Colonic mucosa (tissue), 4 donors: ENCODE results near the gene FHOD3. TPM values are rescaled to one million over a fixed set of nuclear protein-coding genes. Genes with fewer than 3 reads are reported as not detected.

Source experiments
- DNase-seq: peaks from one replicate; pipeline ENCODE4 v3.0.0-alpha.2; 2020
- H3K27ac ChIP-seq: fragments of 200-600 bp; one replicate; pipeline ENCODE4 v1.8.0; 2021
- H3K27me3 ChIP-seq: fragments of 200-600 bp; one replicate; pipeline ENCODE4 v1.8.0; 2021
- H3K36me3 ChIP-seq: fragments of 200-600 bp; one replicate; pipeline ENCODE4 v1.8.0; 2021
- H3K4me1 ChIP-seq: fragments of 200-600 bp; one replicate; pipeline ENCODE4 v1.8.0; 2021; ENCODE audit warnings: mild to moderate bottlenecking
- H3K4me3 ChIP-seq: fragments of 200-600 bp; one replicate; pipeline ENCODE4 v1.8.0; 2021
- H3K9ac ChIP-seq, 2 donors: one replicate each; pipeline ENCODE4 v1.7.0; 2013; ENCODE audit warnings: control low read depth in 2 of 2, low read depth in 2 of 2, low read length in 2 of 2
- H3K9me3 ChIP-seq: fragments of 200-600 bp; one replicate; pipeline ENCODE4 v1.8.0; 2021
- CTCF ChIP-seq: fragments of 200-600 bp; IDR thresholded peaks from one replicate; pipeline ENCODE4 v1.8.0; 2022; ENCODE audit warnings: antibody characterized with exemption, mild to moderate bottlenecking
- intact Hi-C: fragments of 100-400 bp; cut with DNase I; formaldehyde crosslinking; loops from one replicate; pipeline ENCODE4 v1.14.1; 2022
- total RNA-seq, 2 donors: library from RNA; stranded (reverse); fragmentation: NEBNext Ultra II Directional in 1 of 2; extraction: Animal tissue kit (Norgen Biotek cat#: 25700) in 1 of 2; gene quantifications; one replicate each; pipeline ENCODE4 v1.2.1, GENCODE V29; 2021
- donor health status: healthy.
- donor health status: DM: no; HTN: no; CAD: no.
- donor health status: DM: no; HTN: no; CAD: no.

FHOD3 gene
- total RNA-seq, 2 donors from 2014 or later = 2.5 to 4.1 TPM

DNA sequence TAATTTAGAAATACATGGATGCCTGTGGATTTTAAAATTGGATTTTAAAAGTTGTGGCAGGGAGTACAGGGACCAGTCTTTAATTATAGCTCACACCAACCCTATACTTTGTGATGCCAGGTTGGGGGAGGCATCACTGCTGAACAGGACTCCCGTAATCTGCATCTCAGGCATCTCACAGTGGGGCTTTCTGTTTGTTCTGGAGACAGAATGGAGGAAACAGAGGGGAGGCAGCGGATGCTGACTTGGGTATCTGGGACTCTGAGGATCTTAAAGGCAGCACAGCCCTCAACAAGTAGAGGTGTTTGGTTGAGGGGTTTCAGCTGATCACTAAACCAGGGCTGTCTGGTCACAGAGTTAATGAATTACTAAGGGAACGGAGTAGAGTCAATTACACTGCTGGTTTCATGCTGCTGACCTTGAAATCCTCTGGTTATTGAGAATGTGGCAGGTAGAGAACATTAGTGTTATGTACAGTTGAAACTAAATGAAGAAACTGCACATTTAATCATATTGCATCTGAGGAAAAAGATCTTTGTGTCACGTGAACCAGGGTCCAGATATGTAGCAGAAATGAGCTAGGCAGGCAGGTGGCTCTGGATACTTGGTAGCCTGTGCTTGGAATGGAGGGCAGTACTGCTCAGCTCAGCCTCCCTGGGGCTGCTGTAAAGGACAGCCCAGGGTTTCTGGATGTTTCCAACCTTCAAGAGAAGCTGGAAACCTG is 40.3 kb downstream of the FHOD3 start:
- DNase-seq = no peak
- Histone ChIP-seq H3K36me3 (no peaks in the 10 kb centered on the region), H3K9me3 (no peaks in the 10 kb centered on the region), H3K27me3 (no peaks in the 10 kb centered on the region), H3K9ac (no peak overlapping the region), H3K4me3 (no peak overlapping the region), H3K27ac (no peak overlapping the region), H3K4me1 (no peaks in the 10 kb centered on the region)
- intact Hi-C loops = no loop called here
- TF ChIP-seq CTCF = no peak

DNA sequence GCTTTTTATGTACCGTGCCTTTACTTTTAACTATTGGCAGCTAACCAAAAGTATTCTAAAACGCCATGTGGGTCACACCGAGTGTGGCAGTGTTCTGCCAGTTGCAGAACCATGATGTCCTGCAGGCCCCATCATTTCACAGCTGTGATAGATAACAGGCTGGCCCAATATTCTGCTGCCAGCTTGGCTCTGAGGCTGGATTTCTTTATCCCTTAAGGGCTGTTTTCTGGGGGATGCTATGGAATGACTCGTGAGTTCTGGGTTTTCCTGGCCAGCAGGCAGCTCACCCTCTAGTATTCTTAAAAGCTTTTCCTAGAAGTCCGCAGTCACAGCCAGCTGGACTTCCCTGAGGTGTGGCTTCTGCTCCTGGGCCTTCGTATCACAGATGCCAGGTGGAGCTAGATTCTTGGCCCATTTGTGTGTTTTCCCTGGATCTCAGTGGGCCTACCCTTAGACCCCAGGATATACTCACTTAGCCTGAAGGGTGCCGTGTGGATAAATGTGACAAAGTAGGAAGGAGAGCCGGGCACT is 41.0 kb downstream of the FHOD3 start:
- no peak for TF ChIP-seq CTCF
- no peaks in the 10 kb centered on the region for H3K27me3 ChIP-seq
- H3K4me3 ChIP-seq = no peak overlapping the region
- no peak for DNase-seq
- no peak overlapping the region for H3K27ac ChIP-seq
- H3K9ac ChIP-seq = no peak overlapping the region
- no peaks in the 10 kb centered on the region for H3K36me3 ChIP-seq
- intact Hi-C loops = no loop called here
- no peaks in the 10 kb centered on the region for H3K9me3 ChIP-seq
- no peaks in the 10 kb centered on the region for H3K4me1 ChIP-seq

DNA sequence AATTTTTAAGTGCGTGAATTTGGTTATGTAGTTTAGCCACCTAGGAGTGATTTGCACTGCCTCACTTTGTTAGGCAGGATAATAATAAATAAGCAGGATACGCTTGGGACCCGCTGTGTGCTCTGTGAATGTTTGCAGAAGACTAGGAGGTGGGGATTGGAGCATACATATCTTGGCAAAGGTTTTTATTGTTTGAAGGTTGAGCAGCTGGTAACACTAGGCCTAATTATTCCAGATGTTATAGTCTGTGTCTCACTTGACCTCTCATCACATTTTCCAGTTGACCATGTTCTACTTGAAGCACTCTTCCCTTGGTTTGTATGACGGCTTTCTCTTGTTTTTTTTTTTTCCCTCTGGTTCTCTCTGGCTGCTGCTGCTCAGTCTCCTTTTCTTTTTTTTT is 42.7 kb downstream of the FHOD3 start:
- intact Hi-C loops = no loop called here
- Histone ChIP-seq H3K36me3 (no peaks in the 10 kb centered on the region), H3K4me1 (no peaks in the 10 kb centered on the region), H3K27me3 (no peaks in the 10 kb centered on the region), H3K9ac (no peak overlapping the region), H3K9me3 (no peaks in the 10 kb centered on the region), H3K4me3 (no peak overlapping the region), H3K27ac (no peak overlapping the region)
- DNase-seq = no peak
- no peak for TF ChIP-seq CTCF

DNA sequence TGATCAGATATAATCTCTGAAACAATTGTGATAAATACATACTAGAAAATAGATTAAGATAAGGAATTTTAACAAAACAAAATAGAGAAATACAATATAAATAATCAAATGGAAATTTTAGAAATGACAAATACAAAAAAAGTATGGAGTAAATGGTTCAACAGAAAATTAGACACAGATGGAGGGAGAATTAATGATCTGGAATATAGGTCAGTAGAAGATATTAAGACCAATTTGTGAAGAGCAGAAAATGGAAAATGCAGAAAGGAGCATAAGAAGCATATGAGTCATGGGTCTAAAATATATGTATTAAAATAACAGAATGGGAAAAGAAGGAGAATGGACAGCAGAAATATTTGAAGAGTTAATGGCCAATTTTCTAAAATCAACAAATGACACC is 44.4 kb downstream of the FHOD3 start:
- H3K36me3 ChIP-seq = no peaks in the 10 kb centered on the region
- H3K4me3 ChIP-seq = no peak overlapping the region
- H3K27me3 ChIP-seq = no peaks in the 10 kb centered on the region
- intact Hi-C loops = no loop called here
- H3K27ac ChIP-seq = no peak overlapping the region
- no peaks in the 10 kb centered on the region for H3K9me3 ChIP-seq
- no peak for DNase-seq
- no peak for TF ChIP-seq CTCF
- H3K9ac ChIP-seq = no peak overlapping the region
- no peaks in the 10 kb centered on the region for H3K4me1 ChIP-seq

DNA sequence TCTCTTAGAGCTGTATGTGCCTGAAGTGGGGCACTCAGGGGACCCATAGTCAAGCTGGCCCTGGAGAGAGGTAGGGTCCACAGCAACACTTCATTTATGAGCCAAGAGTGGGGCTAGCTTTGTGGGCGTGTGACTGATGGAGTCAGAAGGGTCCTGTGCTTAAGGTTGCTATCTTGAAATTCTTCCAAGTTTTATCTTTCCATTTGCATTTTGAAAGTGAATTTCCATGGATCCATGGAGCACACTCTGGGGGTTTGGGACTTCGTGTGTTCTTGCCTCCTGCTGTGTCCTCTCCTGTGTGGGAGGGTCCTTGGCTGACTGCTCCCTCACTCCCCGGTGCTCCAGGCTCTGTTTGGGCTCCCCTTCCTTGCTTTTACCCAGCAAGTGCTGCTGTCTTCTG is 50.8 kb downstream of the FHOD3 start:
- peaks cover 3% of the 10 kb centered on the region for H3K4me1 ChIP-seq
- TF ChIP-seq CTCF = no peak
- intact Hi-C loops = no loop called here
- no peak for DNase-seq
- H3K27ac ChIP-seq = no peak overlapping the region
- H3K9ac ChIP-seq = no peak overlapping the region
- H3K4me3 ChIP-seq = no peak overlapping the region
- H3K9me3 ChIP-seq = no peaks in the 10 kb centered on the region
- no peaks in the 10 kb centered on the region for H3K36me3 ChIP-seq
- no peaks in the 10 kb centered on the region for H3K27me3 ChIP-seq
